ENCODE results near the gene GIMAP8. TPM values are rescaled to one million over a fixed set of nuclear protein-coding genes. Genes with fewer than 3 reads are reported as not detected.

GIMAP8 gene
- not detected in 2 replicates for total RNA-seq

DNA sequence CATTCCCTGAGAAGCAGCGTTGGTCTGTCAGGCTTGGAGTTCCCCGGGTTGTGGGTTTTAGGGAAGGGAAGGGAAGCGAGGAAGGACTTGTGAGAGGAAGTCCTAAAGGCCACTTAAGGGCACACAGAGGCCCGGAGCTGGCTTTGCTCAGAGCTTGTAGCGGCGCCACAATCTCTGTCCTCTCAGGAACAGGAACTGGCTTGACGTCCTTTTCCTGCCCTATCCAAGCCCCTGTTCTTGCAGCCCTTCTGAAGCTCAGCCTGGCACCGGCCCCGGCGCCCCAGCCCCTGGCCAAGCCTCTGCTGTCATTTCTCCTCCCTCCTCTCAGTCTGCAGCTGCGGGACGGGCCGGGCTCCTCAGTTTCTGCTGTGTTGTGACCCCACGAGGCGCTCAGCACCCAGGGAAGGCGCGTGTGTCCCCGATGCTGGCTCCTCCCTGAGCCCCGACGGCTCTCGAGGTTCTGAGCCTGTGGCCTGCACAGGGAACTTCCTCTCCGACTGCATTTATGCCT lies at the start of gene GIMAP8:
TSS of gene GIMAP8 (plus strand) at position 140 of the 511 bp plus-strand sequence. CDS start 16,069 bp downstream, outside the sequence.

DNA sequence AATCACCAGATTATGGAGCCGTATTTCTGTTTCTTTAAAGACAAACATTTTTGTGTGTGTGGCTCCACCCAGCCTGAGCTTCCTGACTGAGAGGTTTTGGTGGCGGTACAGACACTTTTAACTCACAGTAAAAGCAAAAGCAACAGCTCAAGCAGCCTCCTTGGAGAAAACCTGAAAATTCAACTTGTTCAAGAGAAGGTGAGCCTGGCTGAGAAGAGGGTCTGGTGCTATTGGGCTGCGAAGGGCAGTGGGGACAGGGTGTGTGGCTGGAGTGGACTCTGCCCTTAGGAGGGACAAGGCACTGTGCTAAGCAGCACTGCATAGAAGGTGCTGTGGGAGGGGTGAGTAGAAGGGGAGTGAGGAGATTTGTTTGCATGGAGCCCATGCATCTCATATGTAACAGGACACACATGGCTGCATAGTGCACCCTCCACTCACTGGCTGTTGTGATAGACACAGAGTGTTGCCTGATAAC lies 64.4 kb downstream of the GIMAP8 start, which contains the start of gene GIMAP7:
TSS of gene GIMAP7 (plus strand) at position 125 of the 475 bp plus-strand sequence. CDS start 5,103 bp downstream, outside the sequence.

Other genes starting within 250 kb of the GIMAP8 start
- 7.9 and 12.0 TPM in 2 replicates for gene LRRC61, start 127.3 kb upstream of the GIMAP8 start, total RNA-seq
- gene ACTR3C, start 127.1 kb upstream of the GIMAP8 start, total RNA-seq, result 13.7 and 16.8 TPM in 2 replicates
- 0.79 TPM in 1 of 2 replicates, not detected in the other for gene RARRES2, start 109.0 kb upstream of the GIMAP8 start, total RNA-seq
- 19.2 and 30.3 TPM in 2 replicates for gene REPIN1, start 81.8 kb upstream of the GIMAP8 start, total RNA-seq
- 4.4 and 5.9 TPM in 2 replicates for gene ZNF775, start 71.3 kb upstream of the GIMAP8 start, total RNA-seq
- gene GIMAP7, start 64.2 kb downstream of the GIMAP8 start, total RNA-seq, result not detected in 2 replicates
- gene GIMAP4, start 116.8 kb downstream of the GIMAP8 start, total RNA-seq, result not detected in 2 replicates
- gene GIMAP6, start 181.8 kb downstream of the GIMAP8 start, total RNA-seq, result not detected in 2 replicates
- gene GIMAP2, start 235.1 kb downstream of the GIMAP8 start, total RNA-seq, result not detected in 2 replicates